ENCODE data around the gene SORBS1.

SORBS1 gene

GRCh38 chr10:95277201-95277570, 284.0 kb downstream of the SORBS1 start:
- H3K4me3 ChIP-seq (IDR thresholded peaks at IDR 0.05; ENCODE audit: insufficient read depth, low read depth, low read length), result no peak overlapping the region
- no peaks in the 10 kb centered on the region for H4K20me1 ChIP-seq (ENCODE audit: insufficient read depth)
- H3K9ac ChIP-seq, result no peak overlapping the region
- H3K79me2 ChIP-seq (ENCODE audit: insufficient read depth, low read depth), result peaks cover 58% of the 10 kb centered on the region; the same call in 1 of the 2 replicates
- no peak overlapping the region for H3K4me2 ChIP-seq
- H3K4me1 ChIP-seq (ENCODE audit: low read depth, poor library complexity, severe bottlenecking), result peaks cover 6% of the 10 kb centered on the region
- no peaks in the 10 kb centered on the region for H3K36me3 ChIP-seq (ENCODE audit: insufficient read depth)
- H2AFZ ChIP-seq (ENCODE audit: low read depth), result no peak overlapping the region
- H3K27ac ChIP-seq, result no peak overlapping the region
- H3K27me3 ChIP-seq (ENCODE audit: insufficient read depth, low read depth), result no peaks in the 10 kb centered on the region
- no peak for TF ChIP-seq CTCF (conservative IDR thresholded peaks at IDR 0.05; ENCODE audit: low read depth, low read length)

GRCh38 chr10:95276367-95277200, 284.6 kb downstream of the SORBS1 start:
- no peak for TF ChIP-seq CTCF (conservative IDR thresholded peaks at IDR 0.05; ENCODE audit: low read depth, low read length)
- no peak overlapping the region for H2AFZ ChIP-seq (ENCODE audit: low read depth)
- H3K4me1 ChIP-seq (ENCODE audit: low read depth, poor library complexity, severe bottlenecking), result peaks cover 6% of the 10 kb centered on the region
- no peaks in the 10 kb centered on the region for H3K27me3 ChIP-seq (ENCODE audit: insufficient read depth, low read depth)
- no peaks in the 10 kb centered on the region for H3K36me3 ChIP-seq (ENCODE audit: insufficient read depth)
- H3K9ac ChIP-seq, result no peak overlapping the region
- peaks cover 54% of the 10 kb centered on the region; the same call in 1 of the 2 replicates for H3K79me2 ChIP-seq (ENCODE audit: insufficient read depth, low read depth)
- no peak overlapping the region for H3K4me2 ChIP-seq
- no peaks in the 10 kb centered on the region for H4K20me1 ChIP-seq (ENCODE audit: insufficient read depth)
- no peak overlapping the region for H3K27ac ChIP-seq
- H3K4me3 ChIP-seq (IDR thresholded peaks at IDR 0.05; ENCODE audit: insufficient read depth, low read depth, low read length), result no peak overlapping the region

GRCh38 chr10:95275726-95276366, 285.3 kb downstream of the SORBS1 start:
- Histone ChIP-seq H3K9ac (no peak overlapping the region), H3K4me1 (ENCODE audit: low read depth, poor library complexity, severe bottlenecking) (peaks cover 6% of the 10 kb centered on the region), H2AFZ (ENCODE audit: low read depth) (no peak overlapping the region), H3K27ac (no peak overlapping the region), H4K20me1 (ENCODE audit: insufficient read depth) (no peaks in the 10 kb centered on the region), H3K79me2 (ENCODE audit: insufficient read depth, low read depth) (peaks cover 48% of the 10 kb centered on the region; the same call in 1 of the 2 replicates), H3K4me2 (no peak overlapping the region), H3K4me3 (IDR thresholded peaks at IDR 0.05; ENCODE audit: insufficient read depth, low read depth, low read length) (no peak overlapping the region), H3K27me3 (ENCODE audit: insufficient read depth, low read depth) (no peaks in the 10 kb centered on the region), H3K36me3 (ENCODE audit: insufficient read depth) (no peaks in the 10 kb centered on the region)
- no peak for TF ChIP-seq CTCF (conservative IDR thresholded peaks at IDR 0.05; ENCODE audit: low read depth, low read length)

- Histone ChIP-seq H3K4me1 (ENCODE audit: low read depth, poor library complexity, severe bottlenecking) (peaks cover 8% of the 10 kb centered on the region), H3K36me3 (ENCODE audit: insufficient read depth) (no peaks in the 10 kb centered on the region; the same call in 1 of the 2 replicates), H3K79me2 (ENCODE audit: insufficient read depth, low read depth) (peaks cover 30% of the 10 kb centered on the region; the same call in 1 of the 2 replicates), H2AFZ (ENCODE audit: low read depth) (no peak overlapping the region), H3K4me2 (no peak overlapping the region), H3K9ac (no peak overlapping the region), H4K20me1 (ENCODE audit: insufficient read depth) (no peaks in the 10 kb centered on the region), H3K4me3 (IDR thresholded peaks at IDR 0.05; ENCODE audit: insufficient read depth, low read depth, low read length) (no peak overlapping the region), H3K27me3 (ENCODE audit: insufficient read depth, low read depth) (no peaks in the 10 kb centered on the region), H3K27ac (no peak overlapping the region)
- no peak for TF ChIP-seq CTCF (conservative IDR thresholded peaks at IDR 0.05; ENCODE audit: low read depth, low read length)
Observed at GRCh38 chr10:95273393-95274312, 287.5 kb downstream of the SORBS1 start.

All from KMS-11 (cell line).